ENCODE data around the gene DBH.

The DBH gene

DNA sequence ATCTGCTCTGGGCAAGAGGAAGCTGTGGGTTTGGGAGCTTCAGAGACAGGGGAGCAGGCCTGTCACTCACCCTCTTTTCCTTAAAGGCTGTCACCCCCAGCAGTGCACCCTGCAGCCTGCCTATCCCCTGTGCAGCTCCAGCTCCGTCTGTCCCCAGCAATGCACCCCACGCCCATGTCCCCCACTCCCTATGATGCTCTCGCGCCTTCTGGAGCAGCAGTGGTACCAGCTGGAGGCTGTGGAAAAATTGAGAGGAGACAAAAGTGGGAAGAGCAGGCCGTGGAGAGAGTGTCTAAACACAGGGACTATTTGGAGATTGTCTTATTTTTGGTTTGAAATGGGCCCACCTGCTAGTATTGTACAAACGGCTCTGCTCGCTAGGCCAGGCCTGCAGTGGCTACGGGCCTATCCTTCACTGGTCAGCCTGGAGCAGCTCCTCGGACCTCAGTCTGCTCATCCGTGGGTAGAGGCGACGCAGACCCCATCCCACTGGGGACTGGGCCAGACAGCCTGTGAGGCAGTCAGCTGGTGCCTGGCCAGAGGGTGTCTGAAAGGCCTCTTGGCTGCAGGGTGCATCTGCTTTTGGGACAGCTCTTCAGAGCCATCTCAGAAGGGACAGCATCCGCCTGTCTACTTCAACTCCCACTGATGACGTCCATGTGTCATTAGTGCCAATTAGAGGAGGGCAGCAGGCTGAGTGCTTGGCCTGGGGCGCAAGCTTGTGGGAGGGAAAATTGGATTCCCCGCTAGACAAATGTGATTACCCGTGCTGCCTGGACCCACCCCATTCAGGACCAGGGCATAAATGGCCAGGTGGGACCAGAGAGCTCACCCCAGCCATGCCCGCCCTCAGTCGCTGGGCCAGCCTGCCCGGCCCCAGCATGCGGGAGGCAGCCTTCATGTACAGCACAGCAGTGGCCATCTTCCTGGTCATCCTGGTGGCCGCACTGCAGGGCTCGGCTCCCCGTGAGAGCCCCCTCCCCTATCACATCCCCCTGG, at the start of gene DBH:
TSS of gene DBH (plus strand) at position 831 of the 999 bp plus-strand sequence. CDS start at position 840, 9 bp downstream.
- no peaks in the 10 kb centered on the region for H3K36me3 ChIP-seq (ENCODE audit: insufficient read depth, low read length)
- no peak for DNase-seq (ENCODE audit: low read depth, low spot score)
- TF ChIP-seq EZH2 (IDR thresholded peaks at IDR 0.05) (no peak), FOXP2 (optimal IDR thresholded peaks at IDR 0.05; ENCODE audit: control extremely low read depth, extremely low read length, insufficient read depth) (no peak), POLR2AphosphoS5 (IDR thresholded peaks at IDR 0.05; ENCODE audit: borderline replicate concordance, low read depth, low read length) (no peak)
- no peak within 1 kb of the TSS for H3K4me3 ChIP-seq
- no peaks in the 10 kb centered on the region for H3K9me3 ChIP-seq (ENCODE audit: low read depth, low read length)
- no peak within 1 kb of the TSS for H3K27ac ChIP-seq
- H3K9ac ChIP-seq (ENCODE audit: insufficient read length) = no peak within 1 kb of the TSS

DNA sequence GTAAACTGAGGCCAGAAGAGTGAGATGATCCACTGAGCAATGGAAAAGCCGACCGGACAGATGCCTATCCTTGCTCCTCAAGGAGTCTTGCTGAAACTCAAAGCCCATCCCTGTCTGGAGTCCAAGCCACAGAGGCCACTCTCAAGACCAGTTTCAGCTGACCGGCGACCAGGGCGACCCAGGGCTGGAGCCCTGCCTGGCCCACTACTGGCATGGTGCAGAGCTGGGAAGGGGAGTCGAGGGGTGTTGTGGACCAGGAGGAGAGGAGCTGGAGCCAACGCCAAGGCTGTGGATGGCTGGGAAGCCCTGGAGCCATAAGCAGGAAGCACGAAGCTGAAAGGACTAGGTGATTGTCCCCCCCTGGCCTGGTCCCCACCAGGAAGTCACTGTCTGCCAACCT, 49.1 kb upstream of the DBH start:
- H3K9ac ChIP-seq (ENCODE audit: insufficient read length) = no peak overlapping the region
- H3K4me3 ChIP-seq = no peak overlapping the region
- no peaks in the 10 kb centered on the region for H3K36me3 ChIP-seq (ENCODE audit: insufficient read depth, low read length)
- TF ChIP-seq POLR2AphosphoS5 (IDR thresholded peaks at IDR 0.05; ENCODE audit: borderline replicate concordance, low read depth, low read length) (no peak), FOXP2 (optimal IDR thresholded peaks at IDR 0.05; ENCODE audit: control extremely low read depth, extremely low read length, insufficient read depth) (no peak), EZH2 (IDR thresholded peaks at IDR 0.05) (no peak)
- H3K9me3 ChIP-seq (ENCODE audit: low read depth, low read length) = 0 out of 2 replicates have a peak, but pooled peaks cover 5% of the 10 kb centered on the region
- DNase-seq (ENCODE audit: low read depth, low spot score) = no peak
- no peak overlapping the region for H3K27ac ChIP-seq

DNA sequence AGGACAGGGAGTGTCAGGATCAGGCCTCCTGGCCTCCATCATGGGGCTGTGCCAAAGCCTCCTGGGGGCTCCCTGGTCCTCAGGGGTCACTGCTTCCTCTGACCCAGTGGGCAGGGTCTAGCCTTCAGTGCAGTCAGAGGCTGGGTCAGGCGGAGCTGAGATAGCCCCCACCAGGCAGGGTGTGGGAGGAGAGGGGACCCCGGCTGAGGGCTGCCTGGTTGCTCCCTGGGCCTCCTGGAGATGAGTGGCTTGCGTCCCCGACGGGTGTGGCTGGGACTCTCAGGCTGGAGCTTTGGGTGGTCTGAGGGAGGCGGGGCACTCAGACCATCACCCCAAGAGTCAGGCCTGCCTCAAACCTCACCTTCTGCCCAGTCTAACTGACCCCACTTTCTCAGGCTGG, 48.7 kb upstream of the DBH start:
- Histone ChIP-seq H3K36me3 (ENCODE audit: insufficient read depth, low read length) (no peaks in the 10 kb centered on the region), H3K27ac (no peak overlapping the region), H3K9ac (ENCODE audit: insufficient read length) (no peak overlapping the region), H3K9me3 (ENCODE audit: low read depth, low read length) (0 out of 2 replicates have a peak, but pooled peaks cover 5% of the 10 kb centered on the region), H3K4me3 (no peak overlapping the region)
- TF ChIP-seq EZH2 (IDR thresholded peaks at IDR 0.05) (no peak), POLR2AphosphoS5 (IDR thresholded peaks at IDR 0.05; ENCODE audit: borderline replicate concordance, low read depth, low read length) (no peak), FOXP2 (optimal IDR thresholded peaks at IDR 0.05; ENCODE audit: control extremely low read depth, extremely low read length, insufficient read depth) (no peak)
- no peak for DNase-seq (ENCODE audit: low read depth, low spot score)

DNA sequence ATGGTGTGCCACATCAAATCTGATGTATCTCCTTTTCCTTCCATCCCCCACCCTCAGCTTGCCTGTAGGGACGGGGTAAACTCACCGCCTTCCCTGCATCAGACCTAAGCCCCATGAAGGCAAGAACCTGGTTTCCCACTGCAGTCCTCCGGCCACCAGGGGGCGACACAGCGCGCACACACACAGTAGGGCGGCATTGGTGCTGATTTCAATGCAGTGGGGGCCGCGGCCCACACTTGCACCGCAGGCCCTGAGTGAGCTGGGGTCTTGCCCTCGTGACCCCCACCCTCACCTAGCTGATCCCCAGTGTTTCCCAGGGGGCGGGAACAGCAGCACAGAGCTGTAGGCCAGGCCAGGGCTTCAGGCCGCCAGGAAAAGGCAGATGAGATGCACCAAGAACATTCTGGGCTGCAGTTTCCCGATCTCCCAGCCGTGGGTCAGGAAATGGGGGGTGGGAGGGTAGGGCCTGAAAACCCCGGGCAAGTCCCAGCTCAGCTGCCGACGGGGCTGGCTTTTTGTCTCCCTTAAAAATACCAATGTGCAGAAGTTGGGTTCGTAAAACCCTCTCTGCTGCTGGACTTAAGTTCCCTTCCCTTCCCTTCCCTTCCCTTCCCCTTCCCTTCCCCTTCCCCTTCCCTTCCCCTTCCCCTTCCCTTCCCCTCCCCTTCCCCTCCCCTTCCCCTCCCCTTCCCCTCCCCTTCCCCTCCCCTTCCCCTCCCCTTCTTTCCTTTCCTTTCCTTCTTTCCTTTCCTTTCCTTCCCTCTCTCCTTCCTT, 46.5 kb upstream of the DBH start:
- no peak for DNase-seq (ENCODE audit: low read depth, low spot score)
- H3K27ac ChIP-seq = no peak overlapping the region
- 0 out of 2 replicates have a peak, but pooled peaks cover 5% of the 10 kb centered on the region for H3K9me3 ChIP-seq (ENCODE audit: low read depth, low read length)
- H3K9ac ChIP-seq (ENCODE audit: insufficient read length) = no peak overlapping the region
- H3K4me3 ChIP-seq = no peak overlapping the region
- TF ChIP-seq FOXP2 (optimal IDR thresholded peaks at IDR 0.05; ENCODE audit: control extremely low read depth, extremely low read length, insufficient read depth) (no peak), POLR2AphosphoS5 (IDR thresholded peaks at IDR 0.05; ENCODE audit: borderline replicate concordance, low read depth, low read length) (no peak), EZH2 (IDR thresholded peaks at IDR 0.05) (no peak)
- H3K36me3 ChIP-seq (ENCODE audit: insufficient read depth, low read length) = no peaks in the 10 kb centered on the region

- H3K27ac ChIP-seq = no peak overlapping the region
These were observed 45.8 kb upstream of the DBH start for GRCh38 chr9:133590231-133590855.

DNA sequence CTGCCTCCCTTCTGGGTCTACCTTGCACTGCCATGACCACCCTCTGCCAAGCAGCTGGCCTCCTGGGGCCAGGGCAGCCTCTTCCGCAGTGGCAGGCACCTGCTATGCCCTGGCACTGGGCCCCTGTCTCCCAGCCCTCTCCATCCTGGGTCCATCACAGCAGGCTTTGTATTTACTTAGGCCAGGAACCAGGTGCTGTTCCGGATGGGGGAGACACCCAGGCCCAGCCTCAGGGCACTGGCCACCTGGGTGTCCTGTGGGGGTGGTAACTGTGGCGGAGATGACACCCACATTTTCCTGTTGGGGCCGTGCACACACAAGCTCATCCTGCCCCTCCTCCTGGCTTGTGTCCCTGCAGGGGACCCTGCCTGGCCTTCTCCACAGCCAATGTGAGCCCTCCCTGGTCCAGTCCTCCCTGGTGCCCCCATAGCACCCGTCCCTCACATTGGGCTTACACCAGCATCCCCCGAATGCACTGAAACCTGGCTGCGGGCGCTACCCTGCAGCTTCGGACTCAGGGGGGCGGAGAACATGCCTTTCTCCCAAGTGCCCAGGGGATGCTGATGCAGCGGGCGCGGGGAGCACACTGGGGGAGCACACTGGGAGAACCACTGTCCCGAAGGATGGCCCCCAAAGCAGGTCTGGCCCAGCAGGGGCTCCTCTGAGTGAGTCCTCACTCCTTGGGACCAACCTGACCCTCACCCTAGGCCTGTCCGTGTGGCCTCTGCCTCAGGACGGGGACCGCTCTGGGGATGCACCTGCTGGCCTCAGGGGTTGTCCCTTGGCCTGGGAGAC, 44.9 kb upstream of the DBH start:
- DNase-seq (ENCODE audit: low read depth, low spot score) = no peak
- H3K9ac ChIP-seq (ENCODE audit: insufficient read length) = no peak overlapping the region
- TF ChIP-seq FOXP2 (optimal IDR thresholded peaks at IDR 0.05; ENCODE audit: control extremely low read depth, extremely low read length, insufficient read depth) = no peak
- no peak for TF ChIP-seq EZH2 (IDR thresholded peaks at IDR 0.05)
- no peak for TF ChIP-seq POLR2AphosphoS5 (IDR thresholded peaks at IDR 0.05; ENCODE audit: borderline replicate concordance, low read depth, low read length)
- H3K36me3 ChIP-seq (ENCODE audit: insufficient read depth, low read length) = no peaks in the 10 kb centered on the region
- 0 out of 2 replicates have a peak, but pooled peaks cover 5% of the 10 kb centered on the region for H3K9me3 ChIP-seq (ENCODE audit: low read depth, low read length)
- H3K4me3 ChIP-seq = no peak overlapping the region
- no peak overlapping the region for H3K27ac ChIP-seq

More at GRCh38 chr9:133590231-133590855, 45.8 kb upstream of the DBH start:
- Histone ChIP-seq H3K4me3 (no peak overlapping the region), H3K9me3 (ENCODE audit: low read depth, low read length) (0 out of 2 replicates have a peak, but pooled peaks cover 5% of the 10 kb centered on the region), H3K36me3 (ENCODE audit: insufficient read depth, low read length) (no peaks in the 10 kb centered on the region), H3K9ac (ENCODE audit: insufficient read length) (no peak overlapping the region)
- TF ChIP-seq FOXP2 (optimal IDR thresholded peaks at IDR 0.05; ENCODE audit: control extremely low read depth, extremely low read length, insufficient read depth) (no peak), EZH2 (IDR thresholded peaks at IDR 0.05) (no peak), POLR2AphosphoS5 (IDR thresholded peaks at IDR 0.05; ENCODE audit: borderline replicate concordance, low read depth, low read length) (no peak)
- no peak for DNase-seq (ENCODE audit: low read depth, low spot score)

DNA sequence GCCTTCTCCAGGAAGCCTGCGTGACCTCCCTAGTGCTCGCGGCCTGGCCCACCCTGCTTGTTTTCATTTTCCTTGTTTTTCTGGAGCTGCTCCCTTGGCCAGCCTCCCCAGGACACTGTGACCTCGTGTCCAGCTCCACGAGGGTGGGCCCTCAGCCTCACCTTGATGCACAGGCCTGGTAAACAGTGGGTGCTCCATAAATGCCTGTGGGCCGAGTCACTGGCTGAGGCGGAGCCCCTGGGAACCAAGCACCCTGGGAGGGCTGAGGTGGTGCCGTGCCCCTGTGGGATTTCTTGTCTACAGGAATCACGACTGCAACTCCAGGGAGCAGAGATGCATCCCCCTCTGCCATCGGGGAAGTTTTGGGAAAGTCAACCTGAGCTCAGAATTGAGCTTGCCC, 44.2 kb upstream of the DBH start:
- Histone ChIP-seq H3K9ac (ENCODE audit: insufficient read length) (no peak overlapping the region), H3K36me3 (ENCODE audit: insufficient read depth, low read length) (no peaks in the 10 kb centered on the region), H3K9me3 (ENCODE audit: low read depth, low read length) (0 out of 2 replicates have a peak, but pooled peaks cover 5% of the 10 kb centered on the region), H3K27ac (no peak overlapping the region), H3K4me3 (no peak overlapping the region)
- TF ChIP-seq POLR2AphosphoS5 (IDR thresholded peaks at IDR 0.05; ENCODE audit: borderline replicate concordance, low read depth, low read length) (no peak), FOXP2 (optimal IDR thresholded peaks at IDR 0.05; ENCODE audit: control extremely low read depth, extremely low read length, insufficient read depth) (no peak), EZH2 (IDR thresholded peaks at IDR 0.05) (no peak)
- no peak for DNase-seq (ENCODE audit: low read depth, low spot score)

Data from SK-N-MC (cell line).